HL-60 (cell line): ENCODE data around the gene KIRREL1.

ENCODE experiments used
- DNase-seq, 2 experiments: peaks; one replicate each; pipeline ENCODE4 v3.0.0-alpha.2; 2010 to 2020; ENCODE audit warnings: low read depth in 1 of 2, low spot score in 1 of 2
- H3K27ac ChIP-seq: fragments of 250-450 bp; sonication (Bioruptor Pico); replicated peaks from 2 replicates; pipeline ENCODE4 v1.5.1; 2020; ENCODE audit warnings: mild to moderate bottlenecking, moderate library complexity
- H3K27me3 ChIP-seq: fragments of 250-450 bp; sonication (Bioruptor Pico); 2 replicates; pipeline ENCODE4 v1.5.1; 2021; ENCODE audit warnings: mild to moderate bottlenecking, moderate library complexity; ENCODE audit not compliant: insufficient read depth, poor library complexity, severe bottlenecking
- H3K4me3 ChIP-seq: replicated peaks from 2 replicates; pipeline ENCODE4 v1.5.1; 2011; ENCODE audit warnings: mild to moderate bottlenecking, control low read depth, low read length; ENCODE audit not compliant: insufficient read depth
- CTCF ChIP-seq: IDR thresholded peaks from one replicate; pipeline ENCODE4 v1.5.1; 2011; ENCODE audit warnings: low read length, control low read depth, inconsistent platforms; ENCODE audit not compliant: insufficient read depth
- GABPA ChIP-seq: IDR thresholded peaks from 2 replicates; pipeline ENCODE4 v1.6.1; 2012; ENCODE audit warnings: low read depth
- POLR2AphosphoS5 ChIP-seq: IDR thresholded peaks from 2 replicates; pipeline ENCODE4 v1.6.1; 2012; ENCODE audit warnings: low read depth
- REST ChIP-seq: IDR thresholded peaks from 2 replicates; pipeline ENCODE4 v1.6.1; 2012; ENCODE audit warnings: low read depth; ENCODE audit not compliant: insufficient replicate concordance
- SPI1 ChIP-seq: IDR thresholded peaks from 2 replicates; pipeline ENCODE4 v1.6.1; 2012; ENCODE audit warnings: low read depth, mild to moderate bottlenecking, borderline replicate concordance

KIRREL1 gene

DNA sequence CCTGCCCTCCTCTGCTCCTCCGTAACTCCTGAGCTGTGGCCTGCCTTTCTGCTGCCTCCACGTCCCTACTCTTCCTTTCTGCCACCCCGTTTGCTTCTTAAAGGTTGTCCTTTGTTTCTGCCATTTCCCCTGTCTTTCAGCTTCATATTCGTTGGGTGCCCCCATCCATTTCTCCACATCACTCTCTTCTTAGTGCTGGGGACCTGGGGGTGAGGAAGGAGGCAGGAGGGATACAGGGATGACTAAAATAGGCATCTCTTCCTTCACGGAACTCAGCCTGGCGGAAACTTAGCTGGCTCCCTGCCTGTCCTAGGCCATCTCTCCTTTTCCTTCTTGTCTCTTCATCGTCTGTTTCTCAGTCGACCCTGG, 120.3 kb downstream of the KIRREL1 start:
- Histone ChIP-seq H3K4me3 (peak overlapping the region; percentile 8), H3K27ac (no peak overlapping the region), H3K27me3 (peaks cover 26% of the 10 kb centered on the region)
- DNase-seq = no peak
- TF ChIP-seq GABPA (no peak), POLR2AphosphoS5 (no peak), REST (no peak), CTCF (no peak), SPI1 (no peak)

DNA sequence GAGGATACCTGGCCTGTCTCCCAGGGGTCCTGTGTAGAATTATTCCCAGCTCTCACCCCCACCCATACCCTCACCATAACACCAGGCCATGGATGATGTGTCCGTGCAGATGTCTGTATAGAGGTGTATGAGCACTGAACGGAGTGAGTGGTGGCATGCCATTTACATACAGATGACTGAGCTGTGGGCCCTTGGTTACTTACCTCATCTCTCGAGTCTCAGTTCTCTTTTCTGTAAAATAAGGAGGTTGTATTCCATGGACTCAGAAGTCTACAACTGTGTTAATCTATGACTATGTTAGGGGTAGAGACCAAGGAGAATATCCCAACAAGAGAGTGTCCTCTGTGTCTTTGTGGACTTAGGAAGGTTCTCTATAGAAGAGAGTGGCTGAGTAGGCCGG, 121.7 kb downstream of the KIRREL1 start:
- H3K27me3 ChIP-seq = peaks cover 26% of the 10 kb centered on the region
- no peak for TF ChIP-seq POLR2AphosphoS5
- H3K27ac ChIP-seq = no peak overlapping the region
- H3K4me3 ChIP-seq = no peak overlapping the region
- no peak for DNase-seq

DNA sequence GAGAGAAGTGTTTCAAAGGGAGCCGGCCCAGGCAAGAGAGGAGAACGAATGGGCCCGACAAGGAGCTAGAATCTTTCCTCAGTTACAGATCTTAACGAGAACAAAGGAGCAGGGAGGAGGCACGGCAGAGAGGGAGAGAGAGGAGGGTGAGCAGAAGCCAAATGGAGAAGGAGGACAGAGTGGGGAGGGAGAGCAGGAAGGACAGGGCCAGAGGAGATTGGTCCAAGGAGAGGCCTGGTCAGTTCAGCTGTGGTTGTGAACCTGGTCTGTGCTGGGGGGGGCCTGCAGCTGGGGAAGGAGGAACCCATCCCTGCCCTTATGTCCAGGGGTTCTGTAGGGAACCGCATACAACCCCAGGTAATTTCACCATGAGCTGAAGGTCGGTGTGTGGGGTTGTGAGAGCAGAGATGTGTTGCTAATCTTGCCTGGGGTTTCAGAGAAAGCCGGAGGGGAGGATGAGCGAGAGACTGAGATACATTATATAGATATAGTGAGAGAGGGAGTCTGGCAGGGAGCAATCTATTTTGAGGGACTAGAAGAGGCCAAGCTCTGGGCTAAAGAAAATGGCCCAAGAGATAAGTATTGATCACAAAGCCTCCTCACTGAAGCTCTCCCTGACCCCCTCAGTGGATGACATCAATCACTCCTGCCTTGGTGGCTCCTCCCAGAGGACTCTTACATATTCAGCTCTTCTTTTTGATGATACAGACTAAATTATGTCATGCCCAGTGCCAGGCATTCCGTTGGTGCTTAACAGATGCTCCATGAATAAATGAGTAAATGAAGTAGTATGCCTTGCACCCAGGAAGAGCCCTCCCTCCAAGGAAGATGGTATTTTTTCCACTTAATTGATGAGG, 123.1 kb downstream of the KIRREL1 start:
- Histone ChIP-seq H3K27ac (no peak overlapping the region), H3K27me3 (peaks cover 27% of the 10 kb centered on the region), H3K4me3 (no peak overlapping the region)
- TF ChIP-seq CTCF (no peak), GABPA (no peak), REST (no peak), SPI1 (no peak), POLR2AphosphoS5 (no peak)
- DNase-seq = no peak

GRCh38 chr1:158117854-158118704, 124.6 kb downstream of the KIRREL1 start:
- no peak for TF ChIP-seq CTCF
- no peak for TF ChIP-seq SPI1
- TF ChIP-seq POLR2AphosphoS5 = no peak
- TF ChIP-seq GABPA = no peak
- no peak for TF ChIP-seq REST
- peak in 1 of 2 experiments; percentile 14 for DNase-seq
- Histone ChIP-seq H3K27me3 (peaks cover 25% of the 10 kb centered on the region), H3K4me3 (no peak overlapping the region), H3K27ac (no peak overlapping the region)
